Measurements from ENCODE around the gene SLC25A18.

DNA sequence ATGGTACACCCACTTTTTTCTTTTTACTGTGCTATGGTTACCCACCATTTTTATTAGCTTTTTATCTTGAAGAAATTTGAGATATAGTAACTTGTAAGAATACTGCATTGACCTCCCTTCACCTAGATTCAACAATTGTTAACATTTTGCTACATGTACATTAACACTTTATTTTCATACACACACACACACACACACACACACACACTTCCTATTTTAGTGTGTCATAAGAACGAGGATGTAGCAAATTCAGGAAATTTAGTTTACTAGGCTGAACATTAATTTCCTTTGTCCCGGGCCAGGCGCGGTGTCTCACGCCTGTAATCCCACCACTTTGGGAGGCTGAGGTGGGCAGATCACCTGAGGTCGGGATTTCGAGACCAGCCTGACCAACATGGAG, 66.3 kb downstream of the SLC25A18 start:
- TF ChIP-seq, protein P1, sequence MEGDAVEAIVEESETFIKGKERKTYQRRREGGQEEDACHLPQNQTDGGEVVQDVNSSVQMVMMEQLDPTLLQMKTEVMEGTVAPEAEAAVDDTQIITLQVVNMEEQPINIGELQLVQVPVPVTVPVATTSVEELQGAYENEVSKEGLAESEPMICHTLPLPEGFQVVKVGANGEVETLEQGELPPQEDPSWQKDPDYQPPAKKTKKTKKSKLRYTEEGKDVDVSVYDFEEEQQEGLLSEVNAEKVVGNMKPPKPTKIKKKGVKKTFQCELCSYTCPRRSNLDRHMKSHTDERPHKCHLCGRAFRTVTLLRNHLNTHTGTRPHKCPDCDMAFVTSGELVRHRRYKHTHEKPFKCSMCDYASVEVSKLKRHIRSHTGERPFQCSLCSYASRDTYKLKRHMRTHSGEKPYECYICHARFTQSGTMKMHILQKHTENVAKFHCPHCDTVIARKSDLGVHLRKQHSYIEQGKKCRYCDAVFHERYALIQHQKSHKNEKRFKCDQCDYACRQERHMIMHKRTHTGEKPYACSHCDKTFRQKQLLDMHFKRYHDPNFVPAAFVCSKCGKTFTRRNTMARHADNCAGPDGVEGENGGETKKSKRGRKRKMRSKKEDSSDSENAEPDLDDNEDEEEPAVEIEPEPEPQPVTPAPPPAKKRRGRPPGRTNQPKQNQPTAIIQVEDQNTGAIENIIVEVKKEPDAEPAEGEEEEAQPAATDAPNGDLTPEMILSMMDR (IDR thresholded peaks at IDR 0.05), result no peak
- TF ChIP-seq POLR2A (IDR thresholded peaks at IDR 0.05), result no peak

Data from esophagus squamous epithelium (tissue), 4 donors.